Measurements from ENCODE around the gene GABPB2.

DNA sequence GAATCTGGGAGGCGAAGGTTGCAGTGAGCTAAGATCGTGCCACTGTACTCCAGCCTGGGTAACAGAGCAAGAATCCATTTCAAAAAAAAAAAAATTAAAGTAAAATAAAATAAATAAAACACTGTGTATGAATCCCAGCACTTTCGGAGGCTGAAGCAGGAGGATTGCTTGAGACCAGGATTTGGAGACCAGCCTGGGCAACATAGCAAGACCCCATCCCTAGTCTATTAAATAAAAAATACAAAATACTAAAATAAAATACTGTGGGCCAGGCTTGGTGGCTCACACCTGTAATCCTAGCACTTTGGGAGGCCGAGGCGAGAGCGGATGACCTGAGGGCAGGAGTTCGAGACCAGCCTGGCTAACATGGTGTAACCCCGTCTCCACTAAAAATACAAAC, 38.4 kb upstream of the GABPB2 start:
- TF ChIP-seq POLR2AphosphoS5 (IDR thresholded peaks at IDR 0.05) (no peak), POLR2A (IDR thresholded peaks at IDR 0.05) (no peak), EP300 (IDR thresholded peaks at IDR 0.05) (no peak)
- TF ChIP-seq, protein P1, sequence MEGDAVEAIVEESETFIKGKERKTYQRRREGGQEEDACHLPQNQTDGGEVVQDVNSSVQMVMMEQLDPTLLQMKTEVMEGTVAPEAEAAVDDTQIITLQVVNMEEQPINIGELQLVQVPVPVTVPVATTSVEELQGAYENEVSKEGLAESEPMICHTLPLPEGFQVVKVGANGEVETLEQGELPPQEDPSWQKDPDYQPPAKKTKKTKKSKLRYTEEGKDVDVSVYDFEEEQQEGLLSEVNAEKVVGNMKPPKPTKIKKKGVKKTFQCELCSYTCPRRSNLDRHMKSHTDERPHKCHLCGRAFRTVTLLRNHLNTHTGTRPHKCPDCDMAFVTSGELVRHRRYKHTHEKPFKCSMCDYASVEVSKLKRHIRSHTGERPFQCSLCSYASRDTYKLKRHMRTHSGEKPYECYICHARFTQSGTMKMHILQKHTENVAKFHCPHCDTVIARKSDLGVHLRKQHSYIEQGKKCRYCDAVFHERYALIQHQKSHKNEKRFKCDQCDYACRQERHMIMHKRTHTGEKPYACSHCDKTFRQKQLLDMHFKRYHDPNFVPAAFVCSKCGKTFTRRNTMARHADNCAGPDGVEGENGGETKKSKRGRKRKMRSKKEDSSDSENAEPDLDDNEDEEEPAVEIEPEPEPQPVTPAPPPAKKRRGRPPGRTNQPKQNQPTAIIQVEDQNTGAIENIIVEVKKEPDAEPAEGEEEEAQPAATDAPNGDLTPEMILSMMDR (IDR thresholded peaks at IDR 0.05): no peak
